ENCODE measurements around the gene TMEM263.

GRCh38 chr12:106910202-106910601 lies 45.5 kb upstream of the TMEM263 start:
- TF ChIP-seq CTCF (conservative IDR thresholded peaks at IDR 0.05 in 1 of 2, IDR thresholded peaks at IDR 0.05 in 1 of 2; ENCODE audit: low read depth in 1 of 2, low read length in 2 of 2) (no peak), EZH2 (IDR thresholded peaks at IDR 0.05; ENCODE audit: low read length, missing control alignments) (no peak)
